Measurements from ENCODE around the gene KCTD2.

The KCTD2 gene

DNA sequence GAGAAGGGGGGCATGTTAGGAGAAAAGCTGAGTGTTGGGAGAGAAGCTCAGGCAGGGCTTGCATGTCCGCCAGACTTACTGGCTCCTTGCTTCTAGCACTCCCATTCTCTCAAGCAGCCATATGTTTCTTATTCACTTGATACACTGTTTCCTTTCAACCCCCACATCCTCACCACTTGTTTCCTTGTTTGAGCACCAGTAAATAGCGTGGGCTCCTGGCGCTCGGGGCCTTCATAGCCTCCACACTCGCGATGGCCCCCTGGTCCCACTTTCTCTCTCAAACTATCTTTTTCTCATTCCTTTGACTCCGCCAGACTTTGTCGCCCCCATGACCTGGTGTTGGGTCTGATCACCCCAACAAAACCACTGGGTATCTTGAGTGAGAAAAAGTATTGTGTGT, 16.9 kb upstream of the KCTD2 start:
- TF ChIP-seq, protein P1, sequence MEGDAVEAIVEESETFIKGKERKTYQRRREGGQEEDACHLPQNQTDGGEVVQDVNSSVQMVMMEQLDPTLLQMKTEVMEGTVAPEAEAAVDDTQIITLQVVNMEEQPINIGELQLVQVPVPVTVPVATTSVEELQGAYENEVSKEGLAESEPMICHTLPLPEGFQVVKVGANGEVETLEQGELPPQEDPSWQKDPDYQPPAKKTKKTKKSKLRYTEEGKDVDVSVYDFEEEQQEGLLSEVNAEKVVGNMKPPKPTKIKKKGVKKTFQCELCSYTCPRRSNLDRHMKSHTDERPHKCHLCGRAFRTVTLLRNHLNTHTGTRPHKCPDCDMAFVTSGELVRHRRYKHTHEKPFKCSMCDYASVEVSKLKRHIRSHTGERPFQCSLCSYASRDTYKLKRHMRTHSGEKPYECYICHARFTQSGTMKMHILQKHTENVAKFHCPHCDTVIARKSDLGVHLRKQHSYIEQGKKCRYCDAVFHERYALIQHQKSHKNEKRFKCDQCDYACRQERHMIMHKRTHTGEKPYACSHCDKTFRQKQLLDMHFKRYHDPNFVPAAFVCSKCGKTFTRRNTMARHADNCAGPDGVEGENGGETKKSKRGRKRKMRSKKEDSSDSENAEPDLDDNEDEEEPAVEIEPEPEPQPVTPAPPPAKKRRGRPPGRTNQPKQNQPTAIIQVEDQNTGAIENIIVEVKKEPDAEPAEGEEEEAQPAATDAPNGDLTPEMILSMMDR (IDR thresholded peaks at IDR 0.05), result no peak

DNA sequence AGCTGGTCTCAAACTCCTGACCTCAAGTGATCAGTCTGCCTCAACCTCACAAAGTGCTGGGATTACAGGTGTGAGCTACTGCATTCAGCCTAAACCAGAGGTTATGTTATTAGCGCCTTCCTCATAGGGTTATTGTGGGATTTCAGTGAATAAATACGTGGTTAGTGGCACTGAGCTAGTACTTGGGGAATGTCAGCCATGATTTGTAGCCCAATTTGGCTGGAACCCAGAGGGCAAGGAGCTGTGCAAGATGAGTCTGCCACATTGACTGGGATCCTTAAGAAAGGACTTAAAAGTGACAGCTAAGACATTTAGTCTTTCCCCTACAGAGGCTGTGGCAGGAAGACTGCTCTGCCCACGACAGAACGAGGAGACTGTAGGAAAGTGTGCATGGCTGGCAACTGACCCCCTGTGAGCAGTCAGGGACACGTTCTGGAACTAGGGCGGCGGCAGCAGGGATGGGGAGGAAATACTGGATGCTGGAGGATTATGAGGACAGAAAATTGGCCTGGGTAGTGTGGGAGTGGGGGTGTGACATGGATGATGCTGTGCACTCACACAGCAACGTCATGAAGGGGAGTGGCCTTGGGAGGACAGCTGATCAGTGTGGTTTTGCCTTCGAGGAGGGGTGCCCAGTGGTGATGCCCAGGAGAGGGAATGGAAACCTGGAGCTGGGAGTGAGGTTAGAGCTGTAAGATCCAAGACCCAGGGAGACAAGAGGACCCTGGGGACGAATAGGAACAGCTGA, 14.9 kb upstream of the KCTD2 start:
- TF ChIP-seq, protein P1 (IDR thresholded peaks at IDR 0.05), result no peak

DNA sequence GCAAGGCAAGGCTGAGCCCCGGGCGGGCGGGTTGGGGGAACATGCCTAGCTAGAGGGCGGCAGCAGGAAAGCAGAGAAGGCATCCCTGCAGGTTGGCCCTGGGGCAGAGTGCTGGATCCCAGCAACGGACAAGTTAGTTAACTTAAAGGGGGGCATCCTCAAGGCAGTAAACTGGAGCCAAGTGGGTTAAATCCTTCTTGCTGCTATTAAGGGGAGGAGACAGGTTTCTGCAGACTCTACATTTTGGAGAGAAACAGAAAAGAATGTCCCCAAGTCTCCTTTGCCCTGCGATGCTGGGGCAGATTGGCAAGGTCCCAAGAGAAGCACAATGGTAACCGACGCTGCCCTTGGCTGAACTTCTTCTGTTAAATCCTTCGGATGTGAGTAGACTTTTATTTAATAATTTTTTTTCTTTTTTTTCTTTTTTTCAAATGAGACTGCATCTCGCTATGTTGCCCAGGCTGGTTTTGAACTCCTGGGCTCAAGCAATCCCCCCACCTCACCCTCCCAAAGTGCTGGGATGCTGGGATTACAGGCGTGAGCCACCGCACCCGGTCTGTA, 14.2 kb upstream of the KCTD2 start:
- TF ChIP-seq, protein P1 (IDR thresholded peaks at IDR 0.05), result no peak

DNA sequence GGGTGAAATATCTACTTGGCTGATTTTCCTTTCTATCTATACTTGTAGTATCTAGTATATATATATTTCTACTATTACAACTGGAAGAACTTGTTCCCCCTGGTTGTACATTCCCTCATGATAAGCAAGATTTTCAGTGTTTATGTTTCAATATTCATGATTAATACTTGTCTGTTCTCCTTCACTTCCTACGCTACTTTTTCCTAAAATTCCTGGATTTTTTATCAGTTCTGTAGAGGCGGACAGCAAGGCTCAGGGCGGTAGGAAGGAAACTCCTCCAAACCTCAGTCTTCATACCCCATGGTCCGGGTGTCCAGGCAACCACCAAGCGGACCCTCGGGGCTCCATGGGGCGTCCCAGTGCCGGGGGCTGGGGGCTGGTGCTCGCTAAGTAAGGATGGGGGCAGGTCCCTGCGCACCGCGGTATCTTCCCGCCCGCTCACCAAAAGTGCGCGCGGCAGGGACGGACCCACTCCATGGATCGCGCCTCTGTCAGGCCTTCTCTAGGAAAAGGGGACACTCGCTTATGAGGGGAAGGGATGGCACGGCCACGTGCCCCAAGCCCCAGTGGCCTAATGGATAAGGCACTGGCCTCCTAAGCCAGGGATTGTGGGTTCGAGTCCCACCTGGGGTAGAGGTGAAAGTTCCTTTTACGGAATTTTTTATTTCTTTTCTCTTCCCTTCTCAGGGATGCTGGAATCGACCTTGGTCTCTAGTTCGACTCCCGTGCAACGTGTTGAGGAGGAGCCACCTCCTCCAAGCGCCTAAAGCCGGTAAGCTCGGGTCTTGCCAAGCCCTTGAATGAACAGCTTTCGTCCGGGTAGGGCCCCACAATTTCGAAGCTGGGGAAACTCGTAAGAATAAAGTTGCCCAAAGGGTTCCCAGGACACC, 13.4 kb upstream of the KCTD2 start:
- TF ChIP-seq, protein P1 (IDR thresholded peaks at IDR 0.05), result no peak

DNA sequence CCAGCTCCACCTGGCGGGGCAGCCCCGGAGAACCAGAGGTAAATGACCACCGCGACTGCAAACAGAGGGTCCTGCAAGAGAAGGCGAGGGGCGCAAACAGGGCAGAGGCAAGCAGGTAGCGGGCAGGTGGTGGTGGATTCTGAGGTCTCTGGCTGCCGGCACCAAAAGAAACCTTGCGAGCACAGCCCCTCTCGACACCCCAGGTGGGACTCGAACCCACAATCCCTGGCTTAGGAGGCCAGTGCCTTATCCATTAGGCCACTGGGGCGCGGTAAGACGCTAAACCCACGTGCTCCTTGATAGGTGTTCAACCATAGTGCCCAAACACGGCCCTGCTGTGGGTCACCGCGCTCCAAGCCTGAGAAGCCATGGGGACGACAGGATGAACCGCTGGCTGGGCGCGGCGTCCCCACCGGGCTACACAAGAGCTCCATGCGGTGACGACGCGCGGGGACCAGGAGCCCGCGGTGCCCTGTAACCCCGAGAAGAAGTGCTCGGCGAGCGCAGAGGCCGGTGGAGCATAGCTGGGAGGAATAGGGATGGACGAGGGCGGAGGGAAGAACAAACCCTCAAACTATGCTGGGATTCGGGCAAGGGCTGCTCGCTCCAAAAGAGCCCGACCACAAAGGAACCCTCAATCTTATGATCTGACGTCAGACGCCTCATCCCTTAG, 12.7 kb upstream of the KCTD2 start:
- TF ChIP-seq, protein P1 (IDR thresholded peaks at IDR 0.05), result no peak

DNA sequence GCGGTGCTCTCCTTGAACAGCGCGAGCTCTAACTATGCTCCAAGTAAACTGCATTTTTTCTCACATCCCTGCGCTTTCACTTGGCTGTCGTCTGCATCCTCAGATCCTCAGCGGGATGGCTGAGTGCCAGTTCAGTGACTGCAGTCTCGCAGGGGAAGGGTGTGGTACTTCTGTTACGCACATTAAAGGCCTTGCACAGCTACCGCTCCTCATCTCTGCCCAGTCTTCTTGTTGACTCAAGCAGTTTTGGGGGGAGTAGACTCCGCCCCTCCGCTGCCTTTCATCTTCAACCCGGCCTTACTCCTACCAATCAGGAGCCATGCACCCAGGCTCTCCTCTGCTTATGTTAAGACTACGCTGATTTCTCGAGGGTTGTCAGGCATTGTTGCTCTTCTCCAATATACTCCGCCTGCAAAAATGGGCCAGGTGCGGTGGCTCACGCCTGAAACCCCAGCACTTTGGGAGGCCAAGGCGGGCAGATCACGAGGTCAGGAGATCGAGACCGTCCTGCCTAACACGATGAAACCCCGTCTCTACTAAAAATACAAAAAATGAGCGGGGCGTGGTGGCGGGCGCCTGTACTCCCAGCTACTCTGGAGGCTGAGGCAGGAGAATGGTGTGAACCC, 10.3 kb upstream of the KCTD2 start:
- TF ChIP-seq, protein P1 (IDR thresholded peaks at IDR 0.05), result no peak

DNA sequence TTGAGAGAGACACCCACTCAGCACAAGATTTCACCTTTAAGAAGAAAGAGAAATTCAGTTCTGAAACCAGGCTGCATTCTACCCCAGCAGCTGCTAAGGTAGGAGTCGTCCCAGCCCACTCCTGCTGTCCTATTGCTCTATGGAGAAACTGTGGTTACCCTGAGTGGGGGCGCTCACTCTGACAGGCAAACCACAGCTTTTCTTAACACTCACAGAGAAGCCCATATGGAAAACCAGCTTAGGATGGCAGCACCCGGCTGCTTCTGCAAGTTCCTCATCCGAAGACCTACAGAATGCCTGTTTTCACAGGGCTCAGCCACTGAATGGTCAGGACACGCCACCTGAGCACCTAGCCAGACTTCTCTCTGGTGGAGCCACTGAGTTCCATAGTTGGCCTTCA, 7.8 kb upstream of the KCTD2 start:
- TF ChIP-seq, protein P1 (IDR thresholded peaks at IDR 0.05), result no peak
